Measurements from ENCODE around the gene C4BPB. TPM values are rescaled to one million over a fixed set of nuclear protein-coding genes. Genes with fewer than 3 reads are reported as not detected.

The C4BPB gene
- polyA plus RNA-seq, 3 donors: 0.89 to 3.0 (median 1.7) TPM

GRCh38 chr1:207077470-207078377, 10.9 kb upstream of the C4BPB start:
- 32 to 48% (median 47%) methylated on average over 6 of the region's 6 CpGs for WGBS, 3 donors
- H3K27ac ChIP-seq (ENCODE audit: low read depth, low read length): no peak overlapping the region

- 84 to 87% (median 85%) methylated on average over 11 of the region's 11 CpGs for WGBS, 3 donors
- H3K27ac ChIP-seq (ENCODE audit: low read depth, low read length): no peak overlapping the region
Observed at GRCh38 chr1:207078578-207079132, 10.0 kb upstream of the C4BPB start.

GRCh38 chr1:207079706-207080241, 8.9 kb upstream of the C4BPB start:
- 71 to 92% (median 85%) methylated on average over 6 of the region's 6 CpGs for WGBS, 3 donors
- no peak overlapping the region for H3K27ac ChIP-seq (ENCODE audit: low read depth, low read length)

GRCh38 chr1:207081088-207081487, 7.6 kb upstream of the C4BPB start:
- WGBS, 3 donors: 34 to 73% (median 62%) methylated on average over 2 of the region's 2 CpGs
- H3K27ac ChIP-seq (ENCODE audit: low read depth, low read length): no peak overlapping the region

GRCh38 chr1:207081806-207082205, 6.9 kb upstream of the C4BPB start:
- 79 to 91% (median 84%) methylated on average over 2 of the region's 2 CpGs for WGBS, 3 donors
- H3K27ac ChIP-seq (ENCODE audit: low read depth, low read length): no peak overlapping the region

- WGBS, 3 donors: 49 to 71% (median 57%) methylated on average over 2 of the region's 2 CpGs
- H3K27ac ChIP-seq (ENCODE audit: low read depth, low read length): no peak overlapping the region
Observed at GRCh38 chr1:207084232-207084631, 4.4 kb upstream of the C4BPB start.

- no peak overlapping the region for H3K27ac ChIP-seq (ENCODE audit: low read depth, low read length)
- WGBS, 3 donors: 22 to 28% (median 22%) methylated on average over 8 of the region's 8 CpGs
Observed at GRCh38 chr1:207084701-207085180, 3.9 kb upstream of the C4BPB start.

GRCh38 chr1:207085887-207086286, 2.8 kb upstream of the C4BPB start:
- 55 to 87% (median 85%) methylated on average over 3 of the region's 3 CpGs for whole genome bisulfite sequencing, 3 donors

GRCh38 chr1:207088161-207088560, 499 bp upstream of the C4BPB start:
- H3K27ac ChIP-seq (ENCODE audit: low read depth, low read length): no peak overlapping the region
- 67 to 84% (median 83%) methylated on average over 2 of the region's 2 CpGs for WGBS, 3 donors

More at GRCh38 chr1:207085887-207086286, 2.8 kb upstream of the C4BPB start:
- no peak overlapping the region for H3K27ac ChIP-seq (ENCODE audit: low read depth, low read length)

- 93 to 96% (median 95%) methylated on average over 17 of the region's 17 CpGs for WGBS, 3 donors
- H3K27ac ChIP-seq (ENCODE audit: low read depth, low read length): no peak overlapping the region
Observed at GRCh38 chr1:207089627-207090355, 1.1 kb downstream of the C4BPB start.

- H3K27ac ChIP-seq (ENCODE audit: low read depth, low read length): no peak overlapping the region
- WGBS, 3 donors: 73 to 78% (median 75%) methylated on average over 4 of the region's 4 CpGs
Observed at GRCh38 chr1:207091200-207091908, 2.7 kb downstream of the C4BPB start.

- H3K27ac ChIP-seq (ENCODE audit: low read depth, low read length): no peak overlapping the region
- WGBS, 3 donors: 62 to 79% (median 75%) methylated on average over 2 of the region's 2 CpGs
Observed at GRCh38 chr1:207093944-207094343, 5.3 kb downstream of the C4BPB start.

GRCh38 chr1:207097871-207098324, 9.2 kb downstream of the C4BPB start:
- WGBS, 3 donors: 86 to 96% (median 88%) methylated on average over 3 of the region's 3 CpGs
- no peak overlapping the region for H3K27ac ChIP-seq (ENCODE audit: low read depth, low read length)

GRCh38 chr1:207101720-207102119, 13.1 kb downstream of the C4BPB start:
- 86 to 98% (median 88%) methylated on average over 1 of the region's 1 CpG for WGBS, 3 donors

GRCh38 chr1:207102146-207102545, 13.5 kb downstream of the C4BPB start:
- 68 to 77% (median 76%) methylated on average over 5 of the region's 5 CpGs for WGBS, 3 donors

More at GRCh38 chr1:207101720-207102119, 13.1 kb downstream of the C4BPB start:
- H3K27ac ChIP-seq (ENCODE audit: low read depth, low read length): no peak overlapping the region

GRCh38 chr1:207102659-207103058, 14.0 kb downstream of the C4BPB start:
- WGBS, 3 donors: 72 to 93% (median 92%) methylated on average over 1 of the region's 1 CpG
- no peak overlapping the region for H3K27ac ChIP-seq (ENCODE audit: low read depth, low read length)

More at GRCh38 chr1:207102146-207102545, 13.5 kb downstream of the C4BPB start:
- H3K27ac ChIP-seq (ENCODE audit: low read depth, low read length): no peak overlapping the region

- WGBS, 3 donors: 42 to 61% (median 53%) methylated on average over 7 of the region's 7 CpGs
- no peak within 1 kb of the TSS for H3K27ac ChIP-seq (ENCODE audit: low read depth, low read length)
Observed at GRCh38 chr1:207103892-207104373, 15.3 kb downstream of the C4BPB start, which contains the start of gene C4BPA. Gene C4BPA (plus strand): TSS chr1:207104233. CDS start chr1:207113026, 8,793 bp downstream.

- 77 to 93% (median 79%) methylated on average over 3 of the region's 3 CpGs for WGBS, 3 donors
Observed at GRCh38 chr1:207109004-207109403, 20.3 kb downstream of the C4BPB start.

More at GRCh38 chr1:207109004-207109403, 20.3 kb downstream of the C4BPB start:
- no peak overlapping the region for H3K27ac ChIP-seq (ENCODE audit: low read depth, low read length)

Measured in adipose tissue (tissue), 3 donors.